ENCODE results near the gene GCH1.

GCH1 gene

DNA sequence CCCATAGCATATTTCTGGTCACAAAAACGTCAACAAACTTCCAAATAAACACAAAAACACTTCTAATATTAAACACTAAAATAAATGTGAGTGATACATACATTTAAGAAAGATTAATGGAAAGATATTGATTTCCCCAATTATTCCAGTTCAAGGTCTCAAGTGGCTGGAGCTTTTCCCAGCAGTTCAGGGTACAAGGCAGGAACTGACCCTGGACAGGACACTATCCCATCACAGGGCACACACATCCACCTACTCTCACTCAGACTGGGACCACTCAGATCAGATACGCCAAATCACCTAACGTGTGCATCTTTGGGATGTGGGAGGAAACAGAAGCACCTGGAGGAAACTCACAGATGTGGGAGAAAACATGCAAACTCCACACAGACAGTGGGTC, 50.4 kb downstream of the GCH1 start:
- no peak overlapping the region for H3K4me3 ChIP-seq (ENCODE audit: control insufficient read depth, low read depth, low read length)
- DNase-seq (ENCODE audit: low read depth) = no peak
- TF ChIP-seq, protein P1, sequence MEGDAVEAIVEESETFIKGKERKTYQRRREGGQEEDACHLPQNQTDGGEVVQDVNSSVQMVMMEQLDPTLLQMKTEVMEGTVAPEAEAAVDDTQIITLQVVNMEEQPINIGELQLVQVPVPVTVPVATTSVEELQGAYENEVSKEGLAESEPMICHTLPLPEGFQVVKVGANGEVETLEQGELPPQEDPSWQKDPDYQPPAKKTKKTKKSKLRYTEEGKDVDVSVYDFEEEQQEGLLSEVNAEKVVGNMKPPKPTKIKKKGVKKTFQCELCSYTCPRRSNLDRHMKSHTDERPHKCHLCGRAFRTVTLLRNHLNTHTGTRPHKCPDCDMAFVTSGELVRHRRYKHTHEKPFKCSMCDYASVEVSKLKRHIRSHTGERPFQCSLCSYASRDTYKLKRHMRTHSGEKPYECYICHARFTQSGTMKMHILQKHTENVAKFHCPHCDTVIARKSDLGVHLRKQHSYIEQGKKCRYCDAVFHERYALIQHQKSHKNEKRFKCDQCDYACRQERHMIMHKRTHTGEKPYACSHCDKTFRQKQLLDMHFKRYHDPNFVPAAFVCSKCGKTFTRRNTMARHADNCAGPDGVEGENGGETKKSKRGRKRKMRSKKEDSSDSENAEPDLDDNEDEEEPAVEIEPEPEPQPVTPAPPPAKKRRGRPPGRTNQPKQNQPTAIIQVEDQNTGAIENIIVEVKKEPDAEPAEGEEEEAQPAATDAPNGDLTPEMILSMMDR (IDR thresholded peaks at IDR 0.05; ENCODE audit: control insufficient read depth, insufficient read depth, low read depth, low read length, missing control alignments) = no peak

DNA sequence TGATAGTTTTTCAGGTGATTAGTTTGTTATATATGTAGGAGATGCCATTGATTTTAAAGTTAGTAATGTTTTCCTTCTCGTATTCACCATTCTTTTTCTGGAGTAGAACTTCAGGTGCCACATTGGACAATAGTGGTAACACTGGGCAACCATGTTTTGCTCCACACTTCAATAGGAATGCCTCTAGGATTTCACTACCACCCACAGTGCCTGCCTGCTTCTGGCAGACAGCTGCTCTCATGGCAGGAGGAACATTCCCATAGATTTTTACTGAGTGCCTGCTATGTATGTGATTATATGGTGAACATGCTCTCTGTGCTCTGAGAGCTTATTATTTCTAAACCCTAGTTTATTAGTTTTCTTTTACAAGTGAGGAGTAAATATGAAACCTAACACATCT, 53.7 kb downstream of the GCH1 start:
- DNase-seq (ENCODE audit: low read depth) = no peak
- TF ChIP-seq, protein P1 (IDR thresholded peaks at IDR 0.05; ENCODE audit: control insufficient read depth, insufficient read depth, low read depth, low read length, missing control alignments) = no peak
- no peak overlapping the region for H3K4me3 ChIP-seq (ENCODE audit: control insufficient read depth, low read depth, low read length)

DNA sequence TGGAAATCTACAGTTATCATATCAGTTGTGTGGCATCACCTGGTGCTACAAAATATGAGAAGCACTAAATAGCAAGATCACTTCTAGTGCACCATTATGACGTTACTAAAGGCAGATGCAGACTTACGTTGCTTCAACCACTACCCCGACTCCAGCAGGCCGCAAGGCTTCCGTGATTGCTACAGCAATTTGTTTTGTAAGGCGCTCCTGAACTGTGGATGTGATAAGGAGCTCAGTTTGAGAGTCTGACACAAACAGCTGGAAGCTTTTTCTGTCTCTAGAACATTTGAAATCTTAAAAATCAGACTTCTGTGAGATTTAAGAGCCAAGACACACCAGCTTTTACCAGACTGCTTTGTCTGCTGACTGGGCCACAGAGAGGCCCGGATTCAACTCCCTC, 57.0 kb downstream of the GCH1 start:
- DNase-seq (ENCODE audit: low read depth) = no peak
- no peak overlapping the region for H3K4me3 ChIP-seq (ENCODE audit: control insufficient read depth, low read depth, low read length)
- TF ChIP-seq, protein P1 (IDR thresholded peaks at IDR 0.05; ENCODE audit: control insufficient read depth, insufficient read depth, low read depth, low read length, missing control alignments) = no peak

DNA sequence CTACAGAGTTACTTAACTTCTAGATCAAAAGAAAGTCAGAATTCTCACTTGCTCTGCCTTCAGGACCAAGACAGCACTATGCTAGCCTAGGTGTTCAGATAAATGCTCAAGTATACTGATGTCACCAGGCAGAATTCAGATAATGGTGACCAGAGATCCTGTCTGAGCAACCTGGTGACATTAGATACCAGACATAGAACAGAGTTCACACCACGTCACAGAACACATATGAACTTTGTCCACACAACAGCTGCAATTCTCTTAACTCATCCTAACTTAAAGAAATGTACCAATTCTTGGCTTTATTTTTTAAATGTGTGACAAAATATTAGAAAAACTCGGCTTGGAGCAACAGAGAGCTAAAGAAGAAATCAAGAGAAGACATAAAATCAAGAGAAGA, 58.1 kb downstream of the GCH1 start:
- no peak overlapping the region for H3K4me3 ChIP-seq (ENCODE audit: control insufficient read depth, low read depth, low read length)
- TF ChIP-seq, protein P1 (IDR thresholded peaks at IDR 0.05; ENCODE audit: control insufficient read depth, insufficient read depth, low read depth, low read length, missing control alignments) = no peak

DNA sequence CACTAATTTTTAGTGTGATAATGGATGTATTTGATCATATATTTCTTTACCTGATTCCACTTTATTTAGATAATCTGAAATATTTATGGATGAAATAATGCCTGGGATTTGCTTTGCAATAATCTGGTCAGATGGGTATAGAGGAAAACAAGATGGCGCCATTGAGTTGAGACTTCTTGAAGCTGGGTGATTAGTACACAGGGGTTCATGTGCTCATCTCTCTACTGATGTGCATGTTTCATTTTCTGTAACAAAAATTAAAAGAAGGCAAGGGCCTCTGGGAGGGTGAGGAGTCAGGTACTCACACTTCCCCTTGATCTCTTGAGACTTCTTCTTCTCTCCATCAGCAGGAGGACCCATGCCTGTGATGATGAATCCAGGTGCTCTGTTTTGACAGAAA, 61.8 kb downstream of the GCH1 start:
- H3K4me3 ChIP-seq (ENCODE audit: control insufficient read depth, low read depth, low read length) = no peak overlapping the region
- TF ChIP-seq, protein P1 (IDR thresholded peaks at IDR 0.05; ENCODE audit: control insufficient read depth, insufficient read depth, low read depth, low read length, missing control alignments) = no peak
- no peak for DNase-seq (ENCODE audit: low read depth)

More for the DNA sequence above, 58.1 kb downstream of the GCH1 start:
- no peak for DNase-seq (ENCODE audit: low read depth)

DNA sequence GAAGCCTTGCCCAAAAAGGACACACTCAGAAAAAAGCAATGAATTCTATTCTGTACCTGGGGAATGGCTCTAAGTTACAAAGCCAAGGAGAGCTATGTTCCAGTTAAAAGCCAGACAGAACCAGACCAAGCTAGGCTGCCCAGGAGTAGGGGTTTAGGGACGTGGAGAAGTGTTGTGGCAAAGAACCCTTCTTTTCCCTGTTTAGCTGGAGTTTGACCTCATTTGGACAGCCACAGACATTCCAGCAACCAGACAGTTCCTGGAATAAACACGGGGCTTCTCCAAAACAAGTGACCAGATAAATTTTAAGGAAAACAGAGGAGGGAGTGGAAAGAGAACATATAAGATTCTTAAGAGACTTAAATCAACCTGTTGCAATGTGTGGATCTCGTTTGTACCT, 62.3 kb downstream of the GCH1 start:
- no peak for DNase-seq (ENCODE audit: low read depth)
- no peak overlapping the region for H3K4me3 ChIP-seq (ENCODE audit: control insufficient read depth, low read depth, low read length)
- TF ChIP-seq, protein P1 (IDR thresholded peaks at IDR 0.05; ENCODE audit: control insufficient read depth, insufficient read depth, low read depth, low read length, missing control alignments) = no peak

DNA sequence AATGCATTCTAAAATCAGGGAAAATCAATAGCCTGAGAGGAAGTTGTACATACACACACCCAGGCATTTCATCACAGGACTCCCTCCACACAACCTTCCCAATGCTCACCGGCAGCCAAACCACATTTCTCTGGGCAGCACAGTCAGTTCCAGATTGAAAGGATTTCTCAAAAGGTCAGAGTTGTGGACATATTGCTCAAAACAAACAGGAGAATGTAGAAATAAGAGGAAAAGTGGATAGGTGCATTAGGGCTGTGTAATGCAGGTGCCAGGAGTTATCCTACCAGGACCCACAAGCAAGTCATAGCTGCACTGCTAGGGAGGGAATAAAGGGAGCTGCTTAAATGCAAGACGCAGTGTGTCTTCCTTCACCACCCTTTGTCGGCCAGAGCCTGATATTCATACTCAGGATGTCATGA, 62.9 kb downstream of the GCH1 start:
- H3K4me3 ChIP-seq (ENCODE audit: control insufficient read depth, low read depth, low read length) = no peak overlapping the region
- no peak for DNase-seq (ENCODE audit: low read depth)
- TF ChIP-seq, protein P1 (IDR thresholded peaks at IDR 0.05; ENCODE audit: control insufficient read depth, insufficient read depth, low read depth, low read length, missing control alignments) = no peak

All from AG09309 (cell line).